ENCODE results near the gene HYAL1. TPM values are rescaled to one million over a fixed set of nuclear protein-coding genes. Genes with fewer than 3 reads are reported as not detected.

The HYAL1 gene
- total RNA-seq, 1 donor from 2014 or later: 0.32 TPM

Other genes with a start within 250 kb of the HYAL1 start
- gene RBM5, start 214.7 kb downstream of the HYAL1 start, total RNA-seq: 214 and 218 TPM in 2 replicates
- 0.22 TPM in 1 of 2 replicates, not detected in the other for gene SEMA3F, start 148.2 kb downstream of the HYAL1 start, total RNA-seq
- gene GNAT1, start 112.0 kb downstream of the HYAL1 start, total RNA-seq: not detected in 2 replicates
- not detected in 2 replicates for gene SLC38A3, start 98.3 kb downstream of the HYAL1 start, total RNA-seq
- 451 and 460 TPM in 2 replicates for gene GNAI2, start 67.4 kb downstream of the HYAL1 start, total RNA-seq
- gene SEMA3B, start 34.4 kb downstream of the HYAL1 start, total RNA-seq: 1.2 TPM in 2 replicates
- not detected in 2 replicates for gene LSMEM2, start 24.5 kb downstream of the HYAL1 start, total RNA-seq
- 84.6 and 91.1 TPM in 2 replicates for gene IFRD2, start 11.1 kb downstream of the HYAL1 start, total RNA-seq
- gene HYAL3, start 4.2 kb downstream of the HYAL1 start, total RNA-seq: 12.5 and 15.6 TPM in 2 replicates
- 28.3 and 30.8 TPM in 2 replicates for gene NAA80, start 4.2 kb downstream of the HYAL1 start, total RNA-seq
- gene HYAL2, start 19.2 kb upstream of the HYAL1 start, total RNA-seq: 6.5 and 7.9 TPM in 2 replicates
- gene TUSC2, start 24.6 kb upstream of the HYAL1 start, total RNA-seq: 23.1 and 25.7 TPM in 2 replicates
- 70.3 and 70.4 TPM in 2 replicates for gene RASSF1, start 37.3 kb upstream of the HYAL1 start, total RNA-seq
- gene ZMYND10, start 42.2 kb upstream of the HYAL1 start, total RNA-seq: 1.2 and 1.6 TPM in 2 replicates
- 42.3 and 51.8 TPM in 2 replicates for gene NPRL2, start 47.2 kb upstream of the HYAL1 start, total RNA-seq
- 44.4 and 45.6 TPM in 2 replicates for gene CYB561D2, start 47.3 kb upstream of the HYAL1 start, total RNA-seq
- 23.1 and 23.3 TPM in 2 replicates for gene TMEM115, start 55.9 kb upstream of the HYAL1 start, total RNA-seq
- gene CACNA2D2, start 200.1 kb upstream of the HYAL1 start, total RNA-seq: 1.7 and 1.8 TPM in 2 replicates